HepG2 (cell line): ENCODE measurements around the gene PAIP2.

Experiments used
- CHD4 ChIP-seq: fragments of 200-600 bp; sonication (generic); IDR thresholded peaks from 2 replicates; pipeline ENCODE4 v1.7.0; 2017; ENCODE audit warnings: mild to moderate bottlenecking, low read length, borderline replicate concordance
- FOXA1 ChIP-seq, 2 experiments: fragments of 450-650 bp in 1 of 2; sonication (generic) in 1 of 2; formaldehyde crosslinking in 1 of 2; IDR thresholded peaks; 2 replicates each; pipeline versions ENCODE4 v1.4.0 to v1.6.1; 2016 to 2020; ENCODE audit warnings: missing genetic modification reagents in 1 of 2
- SIN3A ChIP-seq: IDR thresholded peaks from 2 replicates; pipeline ENCODE4 v1.6.1; 2011; ENCODE audit warnings: low read depth, mild to moderate bottlenecking, control low read depth, low read length, borderline replicate concordance

DNA sequence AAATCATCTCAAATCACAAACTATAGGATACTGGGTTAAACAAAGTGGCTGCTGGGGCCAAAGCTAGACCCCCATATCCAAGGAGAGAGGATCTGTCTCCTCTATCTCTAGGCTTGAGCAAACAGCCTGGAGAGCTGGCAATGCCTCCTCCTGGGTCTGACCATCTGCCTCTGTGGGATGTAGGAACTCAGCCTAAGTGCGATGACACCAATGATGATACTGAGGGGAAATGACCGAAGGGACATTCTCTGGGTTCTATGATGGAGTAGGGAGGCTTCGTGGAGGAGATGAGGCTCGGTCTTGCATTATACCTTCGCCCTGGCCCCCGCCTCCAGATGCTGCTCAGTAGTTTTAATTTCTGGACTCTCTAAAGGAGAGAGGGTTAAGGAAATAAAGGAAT is 71.5 kb downstream of the PAIP2 start:
- TF ChIP-seq CHD4: no peak
- TF ChIP-seq FOXA1 (IDR thresholded peaks at IDR 0.05): no peak
- TF ChIP-seq FOXA1 (CRISPR knock-in tag; IDR thresholded peaks at IDR 0.05): no peak
- no peak for TF ChIP-seq SIN3A
